GM12878 (cell line): ENCODE results near the gene METTL8.

Experiments used
- NFYB ChIP-seq: IDR thresholded peaks from 2 replicates; pipeline ENCODE4 v1.6.1; 2011; ENCODE audit warnings: low read depth, mild to moderate bottlenecking, low read length, improper control_type of control experiment, moderate library complexity; ENCODE audit not compliant: insufficient read depth
- RFX5 ChIP-seq: IDR thresholded peaks from 2 replicates; pipeline ENCODE4 v1.6.1; 2011; ENCODE audit warnings: low read depth, low read length, improper control_type of control experiment
- STAT1 ChIP-seq: fragments of 450-650 bp; conservative IDR thresholded peaks from 2 replicates; pipeline ENCODE4 v1.6.1; 2014; ENCODE audit warnings: antibody characterized with exemption, mild to moderate bottlenecking
- TF ChIP-seq, protein P1 (sequence below), 3 experiments: IDR thresholded peaks in 2 of 3; conservative IDR thresholded peaks in 1 of 3; 2 replicates each; pipeline ENCODE4 v1.5.1; 2011; ENCODE audit warnings: low read depth in 3 of 3, low read length in 3 of 3, mild to moderate bottlenecking in 3 of 3, control low read depth in 2 of 3, moderate library complexity in 2 of 3, inconsistent platforms in 1 of 3, mixed read lengths in 1 of 3; ENCODE audit not compliant: control insufficient read depth in 2 of 3, insufficient read depth in 1 of 3; ENCODE audit errors: extremely low read depth in 1 of 3

DNA sequence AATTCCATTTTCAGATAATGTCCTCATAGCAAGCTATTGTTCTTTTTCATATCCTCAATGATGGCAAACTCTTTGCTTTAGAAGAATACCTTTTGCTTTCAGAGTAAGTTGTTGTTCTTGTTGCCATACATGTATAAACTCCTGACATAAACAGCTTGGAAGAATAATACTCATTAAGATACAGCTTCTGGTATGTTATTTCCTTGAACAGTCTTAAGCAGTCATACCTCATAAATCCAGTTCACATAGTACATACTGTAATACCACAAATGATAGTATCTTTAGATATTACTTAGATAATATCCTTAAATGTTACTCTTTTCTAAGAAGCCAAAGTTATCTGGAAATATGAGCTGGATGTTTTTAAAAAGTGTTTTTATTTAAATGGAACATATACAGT is 23.2 kb downstream of the METTL8 start:
- TF ChIP-seq STAT1 (no peak), NFYB (no peak), RFX5 (no peak)
- TF ChIP-seq, protein P1, sequence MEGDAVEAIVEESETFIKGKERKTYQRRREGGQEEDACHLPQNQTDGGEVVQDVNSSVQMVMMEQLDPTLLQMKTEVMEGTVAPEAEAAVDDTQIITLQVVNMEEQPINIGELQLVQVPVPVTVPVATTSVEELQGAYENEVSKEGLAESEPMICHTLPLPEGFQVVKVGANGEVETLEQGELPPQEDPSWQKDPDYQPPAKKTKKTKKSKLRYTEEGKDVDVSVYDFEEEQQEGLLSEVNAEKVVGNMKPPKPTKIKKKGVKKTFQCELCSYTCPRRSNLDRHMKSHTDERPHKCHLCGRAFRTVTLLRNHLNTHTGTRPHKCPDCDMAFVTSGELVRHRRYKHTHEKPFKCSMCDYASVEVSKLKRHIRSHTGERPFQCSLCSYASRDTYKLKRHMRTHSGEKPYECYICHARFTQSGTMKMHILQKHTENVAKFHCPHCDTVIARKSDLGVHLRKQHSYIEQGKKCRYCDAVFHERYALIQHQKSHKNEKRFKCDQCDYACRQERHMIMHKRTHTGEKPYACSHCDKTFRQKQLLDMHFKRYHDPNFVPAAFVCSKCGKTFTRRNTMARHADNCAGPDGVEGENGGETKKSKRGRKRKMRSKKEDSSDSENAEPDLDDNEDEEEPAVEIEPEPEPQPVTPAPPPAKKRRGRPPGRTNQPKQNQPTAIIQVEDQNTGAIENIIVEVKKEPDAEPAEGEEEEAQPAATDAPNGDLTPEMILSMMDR (IDR thresholded peaks at IDR 0.05 in 2 of 3, conservative IDR thresholded peaks at IDR 0.05 in 1 of 3; ENCODE audit: control insufficient read depth in 2 of 3, extremely low read depth in 1 of 3, insufficient read depth in 1 of 3, low read depth in 3 of 3, low read length in 3 of 3): no peak
